Ishikawa (cell line): ENCODE measurements around the gene PCLO.

Source experiments
- CEBPB ChIP-seq: IDR thresholded peaks from 2 replicates; pipeline ENCODE4 v1.6.1; 2012
- CREB1 ChIP-seq: IDR thresholded peaks from 2 replicates; pipeline ENCODE4 v1.6.1; 2012; ENCODE audit warnings: low read depth
- EGR1 ChIP-seq: IDR thresholded peaks from 2 replicates; pipeline ENCODE4 v1.6.1; 2012
- EP300 ChIP-seq: IDR thresholded peaks from 2 replicates; pipeline ENCODE4 v1.6.1; 2012; ENCODE audit warnings: borderline replicate concordance
- FOXM1 ChIP-seq: IDR thresholded peaks from 2 replicates; pipeline ENCODE4 v1.6.1; 2012; ENCODE audit warnings: low read depth, borderline replicate concordance
- MAX ChIP-seq: IDR thresholded peaks from 2 replicates; pipeline ENCODE4 v1.6.1; 2012
- NFIC ChIP-seq: IDR thresholded peaks from 2 replicates; pipeline ENCODE4 v1.6.1; 2012
- RAD21 ChIP-seq: IDR thresholded peaks from 2 replicates; pipeline ENCODE4 v1.6.1; 2012; ENCODE audit warnings: low read depth
- REST ChIP-seq: IDR thresholded peaks from 2 replicates; pipeline ENCODE4 v1.6.1; 2012; ENCODE audit warnings: low read depth, mild to moderate bottlenecking
- TAF1 ChIP-seq: IDR thresholded peaks from 2 replicates; pipeline ENCODE4 v1.6.1; 2012; ENCODE audit warnings: low read depth, mild to moderate bottlenecking
- TCF12 ChIP-seq: IDR thresholded peaks from 2 replicates; pipeline ENCODE4 v1.6.1; 2012; ENCODE audit warnings: low read depth
- TEAD4 ChIP-seq: IDR thresholded peaks from 2 replicates; pipeline ENCODE4 v1.6.1; 2012
- USF1 ChIP-seq: IDR thresholded peaks from 2 replicates; pipeline ENCODE4 v1.6.1; 2012
- YY1 ChIP-seq: IDR thresholded peaks from 2 replicates; pipeline ENCODE4 v1.6.1; 2012; ENCODE audit warnings: low read depth
- ZBTB7A ChIP-seq: IDR thresholded peaks from 2 replicates; pipeline ENCODE4 v1.6.1; 2012; ENCODE audit warnings: low read depth

Gene PCLO

GRCh38 chr7:82904871-82905270 lies 257.8 kb downstream of the PCLO start:
- no peak for TF ChIP-seq USF1
- no peak for TF ChIP-seq NFIC
- no peak for TF ChIP-seq ZBTB7A
- no peak for TF ChIP-seq CEBPB

GRCh38 chr7:82897500-82897899 lies 265.2 kb downstream of the PCLO start:
- no peak for TF ChIP-seq EGR1
- no peak for TF ChIP-seq REST
- TF ChIP-seq MAX = no peak
- TF ChIP-seq FOXM1 = no peak
- TF ChIP-seq CEBPB = no peak

GRCh38 chr7:82886324-82886723 lies 276.4 kb downstream of the PCLO start:
- TF ChIP-seq TAF1 (no peak), ZBTB7A (no peak), EP300 (no peak), TEAD4 (no peak), YY1 (no peak), FOXM1 (no peak), REST (no peak), RAD21 (no peak), CEBPB (no peak), CREB1 (no peak), USF1 (no peak), TCF12 (no peak), MAX (no peak), EGR1 (no peak)

DNA sequence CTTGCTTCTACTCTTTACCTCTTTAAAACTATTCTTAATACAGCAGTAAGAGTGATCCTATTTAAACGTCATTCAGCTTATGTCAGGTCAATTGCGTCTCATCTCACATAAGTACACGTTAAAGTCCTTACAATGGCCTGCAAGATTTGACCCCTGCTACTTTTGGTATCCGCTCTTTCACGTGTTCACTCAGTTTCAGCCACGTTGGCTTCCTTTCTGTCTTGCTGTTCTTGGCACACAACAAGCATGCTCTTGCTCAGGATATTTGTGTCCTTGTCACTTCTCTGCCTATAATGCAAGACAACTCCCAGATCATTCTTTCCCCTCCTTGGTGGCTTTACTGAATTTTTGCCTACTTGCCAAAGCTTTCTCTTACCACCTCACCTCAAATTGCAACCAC lies 296.8 kb downstream of the PCLO start:
- TF ChIP-seq ZBTB7A = no peak

GRCh38 chr7:82859106-82859850 lies 303.4 kb downstream of the PCLO start:
- no peak for TF ChIP-seq YY1
- peak; percentile 15; the same call in 1 of the 2 replicates for TF ChIP-seq RAD21

DNA sequence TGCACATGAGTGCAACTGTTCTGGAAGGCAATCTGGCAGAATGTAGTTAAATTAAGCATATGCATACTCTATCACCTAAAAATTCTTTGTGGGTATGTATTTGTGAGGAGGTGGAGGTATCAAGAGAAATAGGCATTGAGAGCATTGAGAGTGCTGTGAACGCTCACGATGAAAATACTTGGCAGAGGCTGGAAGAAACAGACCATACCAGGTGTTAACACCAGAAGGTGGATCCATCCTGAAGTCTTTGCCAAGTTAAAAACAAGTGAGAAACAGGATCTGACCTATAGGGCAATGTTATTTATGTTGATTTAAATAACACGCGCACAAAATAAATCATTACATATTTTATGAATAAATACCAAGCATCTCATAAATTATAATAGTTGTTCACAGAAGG lies 311.6 kb downstream of the PCLO start:
- no peak for TF ChIP-seq EP300
- no peak for TF ChIP-seq FOXM1
- no peak for TF ChIP-seq ZBTB7A
- TF ChIP-seq TEAD4 = no peak
- no peak for TF ChIP-seq CREB1
- TF ChIP-seq NFIC = no peak
- TF ChIP-seq YY1 = no peak
- TF ChIP-seq USF1 = no peak
- no peak for TF ChIP-seq MAX
- TF ChIP-seq TAF1 = no peak
- TF ChIP-seq CEBPB = no peak
- TF ChIP-seq EGR1 = no peak
- TF ChIP-seq REST = no peak
- TF ChIP-seq TCF12 = no peak
- TF ChIP-seq RAD21 = no peak
